Choroid plexus epithelial cell (primary cell): Measurements from ENCODE around the gene TGFBR3L.

Experiments used
- DNase-seq: peaks from one replicate; pipeline ENCODE4 v3.0.0-alpha.2; 2010; ENCODE audit warnings: low read depth
- H3K4me3 ChIP-seq: 2 replicates; pipeline ENCODE4 v1.5.1; 2011; ENCODE audit warnings: low read depth, mild to moderate bottlenecking, control low read depth, low read length, moderate library complexity
- TF ChIP-seq, protein P1 (sequence below): conservative IDR thresholded peaks from 2 replicates; pipeline ENCODE4 v1.5.1; 2011; ENCODE audit warnings: low read depth, mild to moderate bottlenecking, control low read depth, inconsistent platforms, low read length, moderate library complexity

Gene TGFBR3L

DNA sequence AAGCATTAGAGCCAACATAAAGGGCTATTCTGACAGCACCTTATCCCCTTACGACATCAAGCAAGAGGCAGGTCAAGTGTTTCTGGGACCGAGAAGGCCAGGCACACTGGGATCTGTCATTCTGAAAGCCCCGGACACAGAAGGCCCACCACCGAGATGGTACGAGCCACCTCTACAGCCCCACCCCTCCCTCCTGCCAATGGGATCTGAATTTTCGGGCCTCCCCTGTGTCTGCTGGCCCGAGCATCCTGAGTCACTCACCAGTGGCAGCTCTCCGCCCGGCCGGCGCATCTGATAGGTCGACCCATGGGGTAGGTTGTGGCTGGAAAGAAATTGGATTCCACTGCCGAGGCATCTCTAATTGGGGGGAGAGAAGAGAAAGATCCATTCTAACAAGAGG is 26.2 kb downstream of the TGFBR3L start:
- H3K4me3 ChIP-seq = no peak overlapping the region
- DNase-seq = no peak

GRCh38 chr19:7941895-7942596 is 27.4 kb downstream of the TGFBR3L start:
- no peak overlapping the region for H3K4me3 ChIP-seq
- TF ChIP-seq, protein P1, sequence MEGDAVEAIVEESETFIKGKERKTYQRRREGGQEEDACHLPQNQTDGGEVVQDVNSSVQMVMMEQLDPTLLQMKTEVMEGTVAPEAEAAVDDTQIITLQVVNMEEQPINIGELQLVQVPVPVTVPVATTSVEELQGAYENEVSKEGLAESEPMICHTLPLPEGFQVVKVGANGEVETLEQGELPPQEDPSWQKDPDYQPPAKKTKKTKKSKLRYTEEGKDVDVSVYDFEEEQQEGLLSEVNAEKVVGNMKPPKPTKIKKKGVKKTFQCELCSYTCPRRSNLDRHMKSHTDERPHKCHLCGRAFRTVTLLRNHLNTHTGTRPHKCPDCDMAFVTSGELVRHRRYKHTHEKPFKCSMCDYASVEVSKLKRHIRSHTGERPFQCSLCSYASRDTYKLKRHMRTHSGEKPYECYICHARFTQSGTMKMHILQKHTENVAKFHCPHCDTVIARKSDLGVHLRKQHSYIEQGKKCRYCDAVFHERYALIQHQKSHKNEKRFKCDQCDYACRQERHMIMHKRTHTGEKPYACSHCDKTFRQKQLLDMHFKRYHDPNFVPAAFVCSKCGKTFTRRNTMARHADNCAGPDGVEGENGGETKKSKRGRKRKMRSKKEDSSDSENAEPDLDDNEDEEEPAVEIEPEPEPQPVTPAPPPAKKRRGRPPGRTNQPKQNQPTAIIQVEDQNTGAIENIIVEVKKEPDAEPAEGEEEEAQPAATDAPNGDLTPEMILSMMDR = no peak
- DNase-seq = no peak

More for the DNA sequence above, 26.2 kb downstream of the TGFBR3L start:
- TF ChIP-seq, protein P1 = no peak

DNA sequence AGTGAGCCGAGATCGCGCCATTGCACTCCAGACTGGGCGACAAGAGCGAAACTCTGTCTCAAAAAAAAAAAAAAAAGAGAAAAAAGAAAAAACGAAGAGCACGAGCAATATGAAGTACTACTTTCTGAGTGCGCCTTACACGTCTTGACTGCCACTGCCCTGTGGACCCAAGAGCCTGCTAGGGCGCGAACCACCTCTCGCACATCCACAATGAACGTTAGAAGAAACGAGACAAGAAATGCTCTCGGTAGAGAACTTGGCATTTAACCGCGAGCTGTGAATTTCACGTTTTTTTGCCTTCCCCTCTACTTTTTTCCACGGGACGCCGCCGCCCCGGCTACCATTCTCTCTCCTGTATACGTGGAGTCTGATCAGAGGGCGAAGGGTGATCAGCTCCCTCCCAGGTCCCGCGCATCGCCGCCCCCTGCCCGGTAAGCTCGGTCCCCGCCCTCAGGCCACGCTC is 28.4 kb downstream of the TGFBR3L start:
- DNase-seq = no peak
- TF ChIP-seq, protein P1 = no peak
- H3K4me3 ChIP-seq = peak overlapping the region; percentile 75

- H3K4me3 ChIP-seq = peak within 1 kb of the TSS; percentile 75
- TF ChIP-seq, protein P1 = no peak
- peak; percentile 100 for DNase-seq
Measured at GRCh38 chr19:7943444-7944176, 29.0 kb downstream of the TGFBR3L start, which contains the start of gene TIMM44. TIMM44 (minus strand) TSS chr19:7943666; CDS start chr19:7943651, 15 bp downstream.

GRCh38 chr19:7944177-7944761 is 29.6 kb downstream of the TGFBR3L start:
- TF ChIP-seq, protein P1 = peak; percentile 86
- peak overlapping the region; percentile 75 for H3K4me3 ChIP-seq
- peak; percentile 96 for DNase-seq

DNA sequence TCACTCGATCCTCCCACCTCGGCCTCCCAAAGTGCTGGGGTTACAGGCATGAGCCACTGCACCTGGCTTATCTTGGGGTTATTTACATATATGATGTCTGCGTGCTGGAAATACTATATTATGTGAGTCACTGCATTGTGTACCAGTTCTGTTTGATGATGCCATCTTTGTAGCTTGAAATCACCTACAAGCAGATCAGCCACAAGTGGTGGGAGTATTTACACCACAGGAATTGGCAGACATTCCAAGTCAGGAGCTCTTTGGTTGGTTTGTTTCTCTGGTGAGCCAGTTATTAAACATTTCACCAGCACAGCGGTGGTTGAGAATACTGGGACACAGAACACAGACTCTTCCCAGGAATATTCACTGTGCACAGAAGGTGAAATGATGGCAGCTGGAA is 33.3 kb downstream of the TGFBR3L start:
- TF ChIP-seq, protein P1 = no peak
- DNase-seq = peak; percentile 39

More for the DNA sequence above, 33.3 kb downstream of the TGFBR3L start:
- H3K4me3 ChIP-seq = no peak overlapping the region
